ENCODE measurements around the gene PCSK9.
"Not testable (repeated sequence)": the region's sequence is repeated elsewhere in the genome, so short reads cannot be mapped to it uniquely, and the experiment has no call there.

PCSK9 gene

DNA sequence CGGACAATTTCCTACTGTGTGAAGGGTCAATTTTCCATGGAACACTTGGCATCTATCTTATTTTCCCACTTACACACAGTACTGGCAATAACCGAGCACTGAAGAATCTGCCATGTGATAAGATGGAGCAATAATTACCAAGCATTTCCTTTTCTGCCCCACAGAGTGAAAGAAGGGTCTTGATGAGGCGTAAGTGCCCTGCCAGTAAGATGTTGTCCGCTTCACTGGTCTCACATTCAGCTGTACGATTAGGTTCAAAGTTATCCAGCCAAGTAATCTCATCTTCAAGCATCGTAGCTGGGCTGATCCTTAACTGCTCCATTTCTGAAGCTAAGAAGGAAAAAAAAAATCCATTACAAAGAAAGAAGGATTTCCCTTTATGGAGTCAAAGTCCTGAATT, 67.8 kb downstream of the PCSK9 start:
- H3K36me3 Mint-ChIP-seq, result peaks cover 23% of the 10 kb centered on the region
- no peak overlapping the region for H3K4me3 Mint-ChIP-seq
- no peaks in the 10 kb centered on the region for H3K27me3 Mint-ChIP-seq
- no peaks in the 10 kb centered on the region for H3K9me3 Mint-ChIP-seq
- no peaks in the 10 kb centered on the region for H3K4me1 Mint-ChIP-seq
- H3K27ac Mint-ChIP-seq, result no peak overlapping the region

DNA sequence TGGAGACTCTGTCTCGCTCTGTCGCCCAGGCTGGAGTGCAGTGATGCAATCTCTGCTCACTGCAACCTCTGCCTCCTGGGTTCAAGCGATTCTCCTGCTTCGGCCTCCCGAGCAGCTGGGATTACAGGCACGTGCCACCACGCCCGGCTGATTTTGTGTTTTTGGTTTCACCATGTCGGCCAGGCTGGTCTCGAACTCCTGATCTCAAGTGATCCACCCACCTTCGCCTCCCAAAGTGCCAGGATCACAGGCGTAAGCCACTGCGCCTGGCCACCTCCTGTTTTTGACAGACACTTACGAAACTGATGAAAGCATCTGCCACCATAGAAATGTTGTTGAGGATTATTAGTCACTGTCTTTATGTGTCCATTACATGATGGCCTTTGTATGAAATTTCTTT, 69.7 kb downstream of the PCSK9 start:
- H3K4me1 Mint-ChIP-seq, result not testable (repeated sequence)
- peak overlapping the region; percentile 41 for H3K27ac Mint-ChIP-seq

More for the DNA sequence above, 69.7 kb downstream of the PCSK9 start:
- not testable (repeated sequence) for H3K9me3 Mint-ChIP-seq, H3K4me3 Mint-ChIP-seq, H3K27me3 Mint-ChIP-seq
- peaks cover 38% of the 10 kb centered on the region for H3K36me3 Mint-ChIP-seq
